Endothelial cell of umbilical vein (primary cell): ENCODE data around the gene ITGA2B. TPM values are rescaled to one million over a fixed set of nuclear protein-coding genes. Genes with fewer than 3 reads are reported as not detected.
"Not testable (repeated sequence)": the region's sequence is repeated elsewhere in the genome, so short reads cannot be mapped to it uniquely, and the experiment has no call there.

ENCODE experiments used
- BruUV-seq: library from RNA; stranded (reverse); fragments of 400-500 nt; replicated peaks from 2 replicates; lab custom pipeline; 2021; lab: Mats Ljungman, UMichigan
- CTCF ChIA-PET: fragments of 300-600, 350-600 bp; sonication (Branson Sonifier 250); formaldehyde crosslinking; loops from one replicate; lab custom pipeline; 2021; ENCODE audit warnings: antibody characterized with exemption, inconsistent platforms; lab: Charles Lee
- POLR2A ChIA-PET: fragments of 300-600, 350-600 bp; sonication (Branson Sonifier 250); formaldehyde crosslinking; loops from one replicate; lab custom pipeline; 2021; ENCODE audit warnings: antibody characterized with exemption, inconsistent platforms; lab: Charles Lee
- DNase-seq: peaks from one replicate; pipeline ENCODE4 v3.0.0-alpha.2; 2011; ENCODE audit warnings: low read depth, low spot score
- FAIRE-seq: peaks from 2 replicates; lab custom pipeline; 2011; peaks lifted over from hg19 to GRCh38; lab: Jason Lieb, UNC
- H2AFZ ChIP-seq: 2 replicates; pipeline ENCODE4 v1.6.0; 2012; ENCODE audit warnings: low read depth, low read length, control low read depth, inconsistent platforms
- H3K27ac ChIP-seq: 2 replicates; pipeline ENCODE4 v1.5.1; 2011; ENCODE audit warnings: low read depth, mild to moderate bottlenecking, control low read depth, low read length, moderate library complexity; ENCODE audit not compliant: insufficient read depth
- H3K27me3 ChIP-seq, 2 experiments: 2 replicates each; pipeline versions ENCODE4 v1.6.0 to v1.6.1; 2011; ENCODE audit warnings: low read length in 2 of 2, mixed read lengths in 1 of 2; ENCODE audit not compliant: control insufficient read depth in 2 of 2, insufficient read depth in 2 of 2
- H3K36me3 ChIP-seq, 2 experiments: 2 replicates in 1 of 2; 3 replicates in 1 of 2; pipeline ENCODE4 v1.5.1; 2011; ENCODE audit warnings: low read length in 2 of 2, mild to moderate bottlenecking in 1 of 2, moderate library complexity in 1 of 2; ENCODE audit not compliant: control insufficient read depth in 2 of 2, insufficient read depth in 2 of 2; ENCODE audit errors: extremely low read depth in 1 of 2
- H3K4me1 ChIP-seq: 3 replicates; pipeline ENCODE4 v1.5.1; 2011; ENCODE audit warnings: mild to moderate bottlenecking, low read length; ENCODE audit not compliant: control insufficient read depth, insufficient read depth; ENCODE audit errors: extremely low read depth
- H3K4me2 ChIP-seq: 2 replicates; pipeline ENCODE4 v1.6.1; 2011; ENCODE audit warnings: low read length, control low read depth, mixed read lengths; ENCODE audit not compliant: insufficient read depth
- H3K4me3 ChIP-seq, 3 experiments: fragments of 200-600 bp in 1 of 3; sonication (generic), shearing (Covaris generic) in 1 of 3; replicated peaks in 1 of 3; 2 replicates each; pipeline ENCODE4 v1.5.1; 2011 to 2016; ENCODE audit warnings: control low read depth in 3 of 3, low read length in 3 of 3, mild to moderate bottlenecking in 2 of 3, inconsistent platforms in 1 of 3, low read depth in 1 of 3, moderate library complexity in 1 of 3; ENCODE audit not compliant: insufficient read depth in 1 of 3
- H3K79me2 ChIP-seq: 2 replicates; pipeline ENCODE4 v1.6.0; 2012; ENCODE audit warnings: low read length, inconsistent platforms; ENCODE audit not compliant: control insufficient read depth, insufficient read depth
- H3K9ac ChIP-seq: replicated peaks from 2 replicates; pipeline ENCODE3; 2011; ENCODE audit warnings: low read length, control low read depth; ENCODE audit not compliant: insufficient read depth; ENCODE audit errors: extremely low read depth
- H3K9me1 ChIP-seq: replicated peaks from 3 replicates; pipeline ENCODE4 v1.6.0; 2011; ENCODE audit warnings: mild to moderate bottlenecking, low read length; ENCODE audit not compliant: control insufficient read depth, insufficient read depth; ENCODE audit errors: extremely low read depth
- H3K9me3 ChIP-seq: replicated peaks from 2 replicates; pipeline ENCODE4 v1.5.1; 2012; ENCODE audit warnings: low read length, inconsistent platforms; ENCODE audit not compliant: control insufficient read depth, insufficient read depth
- H4K20me1 ChIP-seq: replicated peaks from 2 replicates; pipeline ENCODE3; 2011; ENCODE audit warnings: mild to moderate bottlenecking, low read length; ENCODE audit not compliant: control insufficient read depth, insufficient read depth; ENCODE audit errors: extremely low read depth
- CTCF ChIP-seq, 2 donors: IDR thresholded peaks; 1 replicate in 1 of 2; 2 replicates in 1 of 2; pipeline ENCODE4 v1.5.1; 2011; ENCODE audit warnings: low read length in 2 of 2, mild to moderate bottlenecking in 2 of 2, moderate library complexity in 2 of 2, control low read depth in 1 of 2, inconsistent platforms in 1 of 2, low read depth in 1 of 2; ENCODE audit not compliant: insufficient read depth in 1 of 2; ENCODE audit errors: extremely low read depth in 1 of 2
- JUN ChIP-seq: IDR thresholded peaks from 2 replicates; pipeline ENCODE4 v1.6.1; 2011; ENCODE audit warnings: borderline replicate concordance, low read depth; ENCODE audit not compliant: insufficient read length, insufficient read depth
- dilution Hi-C: fragments of 300-500 bp; cut with MboI; formaldehyde crosslinking; loops from one replicate; pipeline ENCODE4 v1.15.0; 2019; ENCODE audit warnings: low sequenced_read_pairs; ENCODE audit not compliant: extremely low pct_ligation_motif_present
- intact Hi-C: fragments of 100-400 bp; cut with micrococcal nuclease; formaldehyde crosslinking; loops from one replicate; pipeline ENCODE4 v1.10.0; 2022
- polyA plus RNA-seq, 4 experiments: library from polyadenylated mRNA; depleted of rRNA in 3 of 4; stranded (reverse) in 3 of 4; unstranded in 1 of 4; fragments of >200 nt; gene quantifications; 2 replicates each; pipeline versions ENCODE4 v1.2.1 to v1.2.3, GENCODE V29; 2011 to 2012; ENCODE audit warnings: missing spikeins in 1 of 4
- total RNA-seq: library from RNA; stranded (reverse); gene quantifications from 2 replicates; pipeline ENCODE4 v1.2.3, GENCODE V29; 2021

ITGA2B gene
- total and polyA plus RNA-seq, 2 donors (not counting 3 experiments of a cell fraction or from before 2014, with no cell fraction given) = 0.26 to 0.82 TPM

GRCh38 chr17:44331249-44331760 lies 58.1 kb downstream of the ITGA2B start:
- intact Hi-C loops = loop anchor here (1.0 to 2.0 kb wide), 4 partner anchors 13 to 163 kb away; partner anchors contain the start of gene GRN
- CTCF ChIA-PET = interaction anchor here (0.5 to 5.1 kb wide), 29 partner anchors 10 to 388 kb away, joined by 3 to 58 read pairs (median 5); partner anchors contain the start of genes FAM171A2 and GRN
- no peaks in the 10 kb centered on the region for H4K20me1 ChIP-seq
- no peak overlapping the region for H3K9ac ChIP-seq
- no peaks in the 10 kb centered on the region for H3K27me3 ChIP-seq
- H3K79me2 ChIP-seq = no peaks in the 10 kb centered on the region
- DNase-seq (peak; percentile 80), FAIRE-seq (peak; percentile 96)
- no TSS peak for BruUV-seq
- POLR2A ChIA-PET = interaction anchor here (0.6 kb wide), 1 partner anchor 11 kb away, joined by 3 read pairs; no protein-coding TSS in a partner anchor
- dilution Hi-C loops = no loop called here
- no peak overlapping the region for H3K4me3 ChIP-seq
- H3K9me3 ChIP-seq = no peaks in the 10 kb centered on the region
- H3K36me3 ChIP-seq = no peaks in the 10 kb centered on the region
- H3K27ac ChIP-seq = no peak overlapping the region
- no peaks in the 10 kb centered on the region for H3K9me1 ChIP-seq
- no peak overlapping the region for H3K4me2 ChIP-seq
- no peaks in the 10 kb centered on the region for H3K4me1 ChIP-seq
- H2AFZ ChIP-seq = no peak overlapping the region
- TF ChIP-seq CTCF (IDR thresholded peaks at IDR 0.05; ENCODE audit: extremely low read depth in 1 of 2, insufficient read depth in 1 of 2, low read depth in 1 of 2, low read length in 2 of 2) (peak; percentile 68 to 72), JUN (no peak)

- H4K20me1 ChIP-seq, POLR2A ChIA-PET, H3K4me1 ChIP-seq, H3K4me2 ChIP-seq, BruUV-seq, DNase-seq, H3K9me1 ChIP-seq, H3K4me3 ChIP-seq, H3K9ac ChIP-seq, H3K9me3 ChIP-seq, H3K36me3 ChIP-seq, H3K79me2 ChIP-seq, H3K27me3 ChIP-seq, FAIRE-seq, H3K27ac ChIP-seq, H2AFZ ChIP-seq, dilution Hi-C loops: not testable (repeated sequence)
- intact Hi-C loops = loop anchor here (2.0 kb wide), 1 partner anchor 15 kb away; the partner anchor contains the start of gene GRN
- CTCF ChIA-PET = interaction anchor here (0.6 to 5.1 kb wide), 21 partner anchors 12 to 387 kb away, joined by 3 to 58 read pairs (median 5); partner anchors contain the start of genes FAM171A2, GRN and RUNDC3A
Observed at GRCh38 chr17:44330263-44330662, 59.2 kb downstream of the ITGA2B start.

GRCh38 chr17:44329516-44329915 lies 59.9 kb downstream of the ITGA2B start:
- BruUV-seq = not testable (repeated sequence)

More at GRCh38 chr17:44329516-44329915, 59.9 kb downstream of the ITGA2B start:
- H4K20me1 ChIP-seq, H3K27me3 ChIP-seq, H3K27ac ChIP-seq, H3K79me2 ChIP-seq, H2AFZ ChIP-seq, H3K4me3 ChIP-seq, FAIRE-seq, H3K9me1 ChIP-seq, dilution Hi-C loops, POLR2A ChIA-PET, H3K9ac ChIP-seq, H3K4me2 ChIP-seq, H3K4me1 ChIP-seq, intact Hi-C loops, H3K9me3 ChIP-seq, H3K36me3 ChIP-seq, DNase-seq: not testable (repeated sequence)
- CTCF ChIA-PET = interaction anchor here (0.6 to 5.1 kb wide), 12 partner anchors 15 to 386 kb away, joined by 3 to 58 read pairs (median 6); partner anchors contain the start of gene GRN
